Thyroid gland (tissue), 4 donors: ENCODE results near the gene SUN2. TPM values are rescaled to one million over a fixed set of nuclear protein-coding genes. Genes with fewer than 3 reads are reported as not detected.
A peak's percentile ranks its signal among the peaks of the same experiment; 100 is the strongest.

ENCODE experiments used
- DNase-seq, 2 donors: peaks; one replicate each; pipeline ENCODE4 v3.0.0-alpha.2; 2019
- H3K27ac ChIP-seq, 3 donors: fragments of 200-600 bp; sonication (generic); 1 replicate in 2 of 3; 2 replicates in 1 of 3; pipeline ENCODE4 v1.5.1; 2016 to 2019; ENCODE audit warnings: mild to moderate bottlenecking in 1 of 3, moderate library complexity in 1 of 3
- H3K27me3 ChIP-seq: fragments of 200-600 bp; sonication (generic); one replicate; pipeline ENCODE4 v1.5.1; 2019
- H3K36me3 ChIP-seq, 2 donors: fragments of 200-600 bp; sonication (generic); one replicate each; pipeline ENCODE4 v1.5.1; 2016 to 2019
- H3K4me1 ChIP-seq, 2 donors: fragments of 200-600 bp; sonication (generic); one replicate each; pipeline ENCODE4 v1.5.1; 2017 to 2019
- H3K4me3 ChIP-seq, 3 donors: fragments of 200-600 bp; sonication (generic); replicated peaks in 1 of 3; 1 replicate in 2 of 3; 2 replicates in 1 of 3; pipeline ENCODE4 v1.5.1; 2016; ENCODE audit warnings: mild to moderate bottlenecking in 1 of 3
- H3K9me3 ChIP-seq: fragments of 200-600 bp; sonication (generic); one replicate; pipeline ENCODE4 v1.5.1; 2017
- POLR2A ChIP-seq, 2 donors: fragments of 450-650 bp; IDR thresholded peaks; one replicate each; pipeline ENCODE4 v1.6.1; 2017; ENCODE audit warnings: antibody characterized with exemption in 2 of 2, mild to moderate bottlenecking in 2 of 2, moderate library complexity in 1 of 2
- WGBS, 2 donors: methylation state at CpG; one replicate each; pipeline ENCODE4 v1.1.5; 2017; 5-methylcytosine and 5-hydroxymethylcytosine counted together
- intact Hi-C: fragments of 100-400 bp; cut with DNase I; formaldehyde crosslinking; loops from one replicate; pipeline ENCODE4 v1.15.1; 2023
- total RNA-seq, 4 donors: library from RNA; depleted of rRNA; stranded (reverse); fragments of >200 nt; gene quantifications; one replicate each; pipeline ENCODE4 v1.2.3, GENCODE V29; 2016
- TF ChIP-seq, protein P1 (sequence below), 6 experiments: fragments of 200-600 bp in 3 of 6; fragments of 450-650 bp in 3 of 6; sonication (generic) in 3 of 6; IDR thresholded peaks; one replicate each; pipeline ENCODE4 v1.5.1; 2016 to 2019; ENCODE audit warnings: antibody characterized with exemption in 6 of 6, mild to moderate bottlenecking in 2 of 6, inconsistent platforms in 1 of 6, moderate library complexity in 1 of 6

SUN2 gene
- total RNA-seq, 4 donors from 2014 or later, result 137 to 356 (median 153) TPM

DNA sequence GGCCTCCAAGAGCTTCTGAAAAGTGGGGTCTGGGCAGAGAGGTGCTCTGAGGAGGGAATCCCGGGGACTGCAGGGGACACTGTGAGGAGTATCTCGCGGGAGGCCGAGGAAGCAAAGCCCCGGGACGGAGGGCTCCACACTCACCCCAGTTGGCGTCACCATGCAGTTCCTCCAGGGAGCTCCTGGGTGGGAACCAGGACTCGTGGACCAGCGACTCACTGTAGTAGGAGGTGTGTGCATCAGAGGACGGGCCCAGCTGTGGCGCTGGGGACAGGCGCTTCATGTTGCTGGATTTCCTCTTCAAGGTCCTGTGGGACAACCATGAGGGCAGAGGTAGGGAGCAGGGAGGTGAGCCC, 4.8 kb downstream of the SUN2 start:
- intact Hi-C loops, result loop anchor here (5.0 kb wide), 1 partner anchor 44 kb away; the partner anchor contains the start of gene GTPBP1
- Histone ChIP-seq H3K9me3 (no peaks in the 10 kb centered on the region), H3K4me3 (no peak overlapping the region), H3K27me3 (no peaks in the 10 kb centered on the region), H3K27ac (peak overlapping the region in 2 of 3 donors; percentile 23 to 45), H3K36me3 (peaks cover 54 to 55% of the 10 kb centered on the region in 2 donors), H3K4me1 (peaks cover 16 to 28% of the 10 kb centered on the region in 2 donors)
- no peak for TF ChIP-seq POLR2A (IDR thresholded peaks at IDR 0.05)
- TF ChIP-seq, protein P1, sequence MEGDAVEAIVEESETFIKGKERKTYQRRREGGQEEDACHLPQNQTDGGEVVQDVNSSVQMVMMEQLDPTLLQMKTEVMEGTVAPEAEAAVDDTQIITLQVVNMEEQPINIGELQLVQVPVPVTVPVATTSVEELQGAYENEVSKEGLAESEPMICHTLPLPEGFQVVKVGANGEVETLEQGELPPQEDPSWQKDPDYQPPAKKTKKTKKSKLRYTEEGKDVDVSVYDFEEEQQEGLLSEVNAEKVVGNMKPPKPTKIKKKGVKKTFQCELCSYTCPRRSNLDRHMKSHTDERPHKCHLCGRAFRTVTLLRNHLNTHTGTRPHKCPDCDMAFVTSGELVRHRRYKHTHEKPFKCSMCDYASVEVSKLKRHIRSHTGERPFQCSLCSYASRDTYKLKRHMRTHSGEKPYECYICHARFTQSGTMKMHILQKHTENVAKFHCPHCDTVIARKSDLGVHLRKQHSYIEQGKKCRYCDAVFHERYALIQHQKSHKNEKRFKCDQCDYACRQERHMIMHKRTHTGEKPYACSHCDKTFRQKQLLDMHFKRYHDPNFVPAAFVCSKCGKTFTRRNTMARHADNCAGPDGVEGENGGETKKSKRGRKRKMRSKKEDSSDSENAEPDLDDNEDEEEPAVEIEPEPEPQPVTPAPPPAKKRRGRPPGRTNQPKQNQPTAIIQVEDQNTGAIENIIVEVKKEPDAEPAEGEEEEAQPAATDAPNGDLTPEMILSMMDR (IDR thresholded peaks at IDR 0.05), result no peak
- WGBS, 2 donors, result 80 to 88% methylated on average over 7 to 12 of the region's 12 CpGs
- no peak for DNase-seq

DNA sequence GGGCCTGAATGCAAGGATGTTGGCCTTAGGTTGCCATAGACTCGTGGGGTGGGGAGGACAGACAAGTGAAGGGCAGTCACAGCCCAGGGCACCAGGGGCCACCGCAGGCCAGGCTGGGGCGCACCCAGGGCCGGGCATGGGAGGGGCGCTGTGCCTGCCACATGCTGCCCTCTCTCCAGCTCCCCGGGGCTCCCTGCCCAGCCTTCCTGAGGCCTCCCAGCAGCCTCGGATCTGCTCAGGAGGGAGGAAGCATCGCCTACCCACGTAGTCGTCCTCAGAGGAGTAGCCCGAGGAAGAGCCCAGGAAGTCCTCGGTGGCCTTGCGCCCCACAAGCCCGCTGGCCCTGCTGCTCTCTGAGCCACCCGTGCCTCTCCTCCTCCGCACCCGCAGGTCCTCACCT, 5.2 kb downstream of the SUN2 start:
- Histone ChIP-seq H3K9me3 (no peaks in the 10 kb centered on the region), H3K27ac (peak overlapping the region in 1 of 3 donors; percentile 23), H3K4me1 (peaks cover 16 to 28% of the 10 kb centered on the region in 2 donors), H3K36me3 (peaks cover 58 to 59% of the 10 kb centered on the region in 2 donors), H3K27me3 (no peaks in the 10 kb centered on the region), H3K4me3 (no peak overlapping the region)
- TF ChIP-seq, protein P1 (IDR thresholded peaks at IDR 0.05), result no peak
- no peak for TF ChIP-seq POLR2A (IDR thresholded peaks at IDR 0.05)
- WGBS, 2 donors, result 85 to 87% methylated on average over 4 to 17 of the region's 17 CpGs
- DNase-seq, result no peak
- intact Hi-C loops, result loop anchor here (5.0 kb wide), 1 partner anchor 43 kb away; the partner anchor contains the start of gene GTPBP1

DNA sequence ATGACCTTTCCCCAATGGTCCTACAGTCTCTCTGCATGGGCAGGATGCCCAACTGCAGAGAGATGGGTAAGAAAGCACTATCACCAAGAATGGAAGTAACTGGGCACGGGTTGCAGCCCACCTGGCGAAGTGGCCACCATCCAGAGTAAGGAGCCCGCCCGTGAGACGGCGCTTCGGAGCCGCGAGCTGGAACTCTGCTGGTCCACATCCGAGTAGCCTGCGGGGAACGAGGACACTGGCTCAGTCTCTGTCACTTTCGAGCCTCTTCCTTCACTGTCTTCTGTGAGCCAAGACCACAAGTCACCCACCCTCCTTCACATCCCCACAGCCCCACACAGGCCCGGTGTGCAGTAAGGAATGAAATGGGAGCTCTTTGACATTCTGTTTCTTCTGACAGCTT, 5.7 kb downstream of the SUN2 start:
- no peaks in the 10 kb centered on the region for H3K9me3 ChIP-seq
- no peaks in the 10 kb centered on the region for H3K27me3 ChIP-seq
- intact Hi-C loops, result loop anchor here (5.0 kb wide), 1 partner anchor 43 kb away; the partner anchor contains the start of gene GTPBP1
- WGBS, 2 donors, result 96 to 97% methylated on average over 14 of the region's 14 CpGs
- TF ChIP-seq, protein P1 (IDR thresholded peaks at IDR 0.05), result no peak
- TF ChIP-seq POLR2A (IDR thresholded peaks at IDR 0.05), result no peak
- peaks cover 15 to 28% of the 10 kb centered on the region in 2 donors for H3K4me1 ChIP-seq
- no peak for DNase-seq
- no peak overlapping the region for H3K4me3 ChIP-seq
- H3K27ac ChIP-seq, result no peak overlapping the region
- H3K36me3 ChIP-seq, result peaks cover 64% of the 10 kb centered on the region in 2 donors

DNA sequence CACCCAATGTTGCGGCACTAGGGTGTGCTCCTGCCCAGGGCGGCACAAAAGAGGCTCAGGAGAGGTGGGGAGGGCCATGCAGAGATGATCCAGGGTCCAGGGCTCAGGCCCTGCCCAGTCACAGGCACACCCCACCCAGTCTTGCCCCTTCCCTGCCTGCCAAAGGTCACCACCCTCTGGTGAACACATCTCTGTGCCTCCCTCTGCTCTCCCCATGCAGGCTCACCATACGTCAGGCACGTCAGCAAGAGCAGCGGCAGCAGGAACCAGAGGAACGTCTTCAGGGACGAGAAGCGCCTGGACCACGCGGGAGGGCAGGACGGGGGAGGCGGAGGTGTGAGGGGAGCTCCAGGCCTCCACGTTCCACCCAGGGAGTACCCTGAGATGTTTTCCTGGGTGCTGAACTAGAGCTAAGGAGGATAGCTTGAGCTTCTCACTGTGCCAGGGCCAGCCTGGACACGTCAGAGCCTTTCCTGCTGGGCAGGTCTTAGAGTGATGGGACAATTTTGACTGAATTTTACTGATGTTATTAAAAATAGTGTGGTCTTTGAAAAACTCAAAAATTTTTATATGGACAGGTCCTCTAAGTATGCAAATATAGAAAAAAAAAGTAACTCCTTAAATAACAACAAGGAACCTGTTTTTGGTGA, 7.2 kb downstream of the SUN2 start:
- intact Hi-C loops, result no loop called here
- no peak overlapping the region for H3K4me3 ChIP-seq
- DNase-seq, result no peak
- H3K9me3 ChIP-seq, result no peaks in the 10 kb centered on the region
- whole genome bisulfite sequencing, 2 donors, result 85 to 88% methylated on average over 14 of the region's 14 CpGs
- no peak overlapping the region for H3K27ac ChIP-seq
- H3K27me3 ChIP-seq, result no peaks in the 10 kb centered on the region
- TF ChIP-seq, protein P1 (IDR thresholded peaks at IDR 0.05), result no peak
- no peak for TF ChIP-seq POLR2A (IDR thresholded peaks at IDR 0.05)
- peaks cover under 1 to 13% of the 10 kb centered on the region in 2 donors for H3K4me1 ChIP-seq
- peaks cover 78% of the 10 kb centered on the region in 2 donors for H3K36me3 ChIP-seq

DNA sequence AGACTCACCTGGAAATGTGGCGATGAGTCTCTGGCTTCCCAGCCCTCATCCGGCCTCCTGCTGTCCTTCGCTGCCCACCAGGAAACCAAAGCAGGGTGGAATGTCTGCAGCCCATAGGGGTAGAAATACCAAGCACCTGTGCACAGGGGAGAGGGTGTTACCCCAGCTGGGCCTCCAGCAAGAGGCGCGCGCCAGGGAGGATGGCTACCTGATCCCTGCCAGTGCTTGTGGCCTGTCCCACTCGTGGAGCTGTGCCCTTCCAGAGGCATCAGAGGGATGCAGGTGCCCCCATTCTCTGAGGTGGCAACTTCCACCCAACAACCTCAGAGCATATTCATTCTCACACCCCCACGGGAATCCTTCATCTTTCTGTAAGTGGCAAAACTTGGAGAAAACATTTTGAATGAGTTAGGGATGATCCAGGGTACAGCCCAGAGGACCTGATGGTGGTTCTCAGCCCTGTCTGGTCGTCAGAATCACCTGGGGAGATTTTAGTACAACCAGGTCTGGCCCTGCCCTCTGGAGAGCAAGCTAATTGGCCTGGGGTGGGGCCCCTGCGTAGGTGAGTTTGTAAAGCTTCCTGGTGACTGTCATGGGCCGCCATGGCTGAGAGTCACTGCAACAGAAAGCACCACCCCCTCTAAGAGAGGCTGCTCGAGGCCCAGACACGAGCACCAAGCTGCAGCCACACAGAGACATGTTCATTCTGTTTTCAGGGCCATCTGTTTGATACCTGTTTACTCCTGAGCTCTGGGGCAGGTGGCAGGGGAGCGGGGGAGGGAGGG, 9.9 kb downstream of the SUN2 start:
- WGBS, 2 donors, result 93 to 96% methylated on average over 10 to 14 of the region's 14 CpGs
- peaks cover 0 to 1% of the 10 kb centered on the region in 2 donors for H3K4me1 ChIP-seq
- intact Hi-C loops, result no loop called here

More for the DNA sequence above, 9.9 kb downstream of the SUN2 start:
- TF ChIP-seq, protein P1 (IDR thresholded peaks at IDR 0.05), result no peak
- no peak for TF ChIP-seq POLR2A (IDR thresholded peaks at IDR 0.05)
- Histone ChIP-seq H3K27me3 (no peaks in the 10 kb centered on the region), H3K27ac (no peak overlapping the region), H3K4me3 (no peak overlapping the region), H3K36me3 (peaks cover 85 to 91% of the 10 kb centered on the region in 2 donors), H3K9me3 (no peaks in the 10 kb centered on the region)
- no peak for DNase-seq
